Right atrium auricular region (tissue), 2 donors: ENCODE results near the gene PRCC. TPM values are rescaled to one million over a fixed set of nuclear protein-coding genes. Genes with fewer than 3 reads are reported as not detected.

Source experiments
- DNase-seq: peaks from one replicate; pipeline ENCODE4 v3.0.0-alpha.2; 2019; ENCODE audit warnings: low spot score
- H3K27ac ChIP-seq, 2 donors: fragments of 200-600 bp; sonication (generic); 1 replicate in 1 of 2; 2 replicates in 1 of 2; pipeline ENCODE4 v1.5.1; 2016 to 2019
- H3K27me3 ChIP-seq, 2 donors: fragments of 200-600 bp; sonication (generic); one replicate each; pipeline versions ENCODE4 v1.5.1 to v1.6.0; 2017 to 2019
- H3K36me3 ChIP-seq: fragments of 200-600 bp; sonication (generic); one replicate; pipeline ENCODE4 v1.5.1; 2016
- H3K4me1 ChIP-seq, 2 donors: fragments of 200-600 bp; sonication (generic); one replicate each; pipeline versions ENCODE4 v1.5.1 to v1.6.0; 2017 to 2019
- H3K4me3 ChIP-seq, 2 donors: fragments of 200-600 bp; sonication (generic); 1 replicate in 1 of 2; 2 replicates in 1 of 2; pipeline ENCODE4 v1.5.1; 2017 to 2019; ENCODE audit warnings: mild to moderate bottlenecking in 1 of 2, moderate library complexity in 1 of 2
- H3K9me3 ChIP-seq, 2 donors: fragments of 200-600 bp; sonication (generic); one replicate each; pipeline ENCODE4 v1.5.1; 2019
- total RNA-seq, 2 donors: library from RNA; depleted of rRNA; stranded (reverse); fragments of >200 nt; gene quantifications; one replicate each; pipeline ENCODE4 v1.1.0, GENCODE V29; 2016
- TF ChIP-seq, protein P1 (sequence below), 2 donors: fragments of 200-600 bp; sonication (generic); IDR thresholded peaks; one replicate each; pipeline ENCODE4 v1.5.1; 2019; ENCODE audit warnings: antibody characterized with exemption in 2 of 2

PRCC gene
- total RNA-seq, 2 donors from 2014 or later, result 29.8 to 34.3 TPM

DNA sequence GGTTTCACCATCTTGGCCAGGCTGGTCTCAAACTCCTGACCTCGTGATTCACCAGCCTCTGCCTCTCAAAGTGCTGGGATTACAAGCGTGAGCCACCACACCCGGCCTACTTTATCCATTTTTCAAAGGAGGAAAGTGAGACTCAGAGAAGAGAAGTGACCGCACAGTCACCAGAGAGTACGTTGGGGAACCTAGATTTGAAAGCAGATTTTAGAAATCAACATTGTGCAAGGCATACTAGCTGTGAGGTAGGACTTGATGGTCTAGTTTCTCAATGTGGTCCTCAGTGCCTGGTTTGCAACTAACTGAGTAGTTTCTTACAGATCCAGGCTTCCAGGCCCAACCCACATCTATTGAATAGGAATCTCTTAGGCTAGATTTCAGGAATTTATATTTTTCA lies 1.7 kb upstream of the PRCC start:
- Histone ChIP-seq H3K9me3 (no peaks in the 10 kb centered on the region), H3K27ac (peak overlapping the region; percentile 92 to 94), H3K4me1 (peaks cover 0 to 40% of the 10 kb centered on the region in 2 donors), H3K36me3 (peaks cover 4% of the 10 kb centered on the region), H3K27me3 (no peaks in the 10 kb centered on the region), H3K4me3 (no peak overlapping the region)
- TF ChIP-seq, protein P1, sequence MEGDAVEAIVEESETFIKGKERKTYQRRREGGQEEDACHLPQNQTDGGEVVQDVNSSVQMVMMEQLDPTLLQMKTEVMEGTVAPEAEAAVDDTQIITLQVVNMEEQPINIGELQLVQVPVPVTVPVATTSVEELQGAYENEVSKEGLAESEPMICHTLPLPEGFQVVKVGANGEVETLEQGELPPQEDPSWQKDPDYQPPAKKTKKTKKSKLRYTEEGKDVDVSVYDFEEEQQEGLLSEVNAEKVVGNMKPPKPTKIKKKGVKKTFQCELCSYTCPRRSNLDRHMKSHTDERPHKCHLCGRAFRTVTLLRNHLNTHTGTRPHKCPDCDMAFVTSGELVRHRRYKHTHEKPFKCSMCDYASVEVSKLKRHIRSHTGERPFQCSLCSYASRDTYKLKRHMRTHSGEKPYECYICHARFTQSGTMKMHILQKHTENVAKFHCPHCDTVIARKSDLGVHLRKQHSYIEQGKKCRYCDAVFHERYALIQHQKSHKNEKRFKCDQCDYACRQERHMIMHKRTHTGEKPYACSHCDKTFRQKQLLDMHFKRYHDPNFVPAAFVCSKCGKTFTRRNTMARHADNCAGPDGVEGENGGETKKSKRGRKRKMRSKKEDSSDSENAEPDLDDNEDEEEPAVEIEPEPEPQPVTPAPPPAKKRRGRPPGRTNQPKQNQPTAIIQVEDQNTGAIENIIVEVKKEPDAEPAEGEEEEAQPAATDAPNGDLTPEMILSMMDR (IDR thresholded peaks at IDR 0.05), result no peak
- no peak for DNase-seq

DNA sequence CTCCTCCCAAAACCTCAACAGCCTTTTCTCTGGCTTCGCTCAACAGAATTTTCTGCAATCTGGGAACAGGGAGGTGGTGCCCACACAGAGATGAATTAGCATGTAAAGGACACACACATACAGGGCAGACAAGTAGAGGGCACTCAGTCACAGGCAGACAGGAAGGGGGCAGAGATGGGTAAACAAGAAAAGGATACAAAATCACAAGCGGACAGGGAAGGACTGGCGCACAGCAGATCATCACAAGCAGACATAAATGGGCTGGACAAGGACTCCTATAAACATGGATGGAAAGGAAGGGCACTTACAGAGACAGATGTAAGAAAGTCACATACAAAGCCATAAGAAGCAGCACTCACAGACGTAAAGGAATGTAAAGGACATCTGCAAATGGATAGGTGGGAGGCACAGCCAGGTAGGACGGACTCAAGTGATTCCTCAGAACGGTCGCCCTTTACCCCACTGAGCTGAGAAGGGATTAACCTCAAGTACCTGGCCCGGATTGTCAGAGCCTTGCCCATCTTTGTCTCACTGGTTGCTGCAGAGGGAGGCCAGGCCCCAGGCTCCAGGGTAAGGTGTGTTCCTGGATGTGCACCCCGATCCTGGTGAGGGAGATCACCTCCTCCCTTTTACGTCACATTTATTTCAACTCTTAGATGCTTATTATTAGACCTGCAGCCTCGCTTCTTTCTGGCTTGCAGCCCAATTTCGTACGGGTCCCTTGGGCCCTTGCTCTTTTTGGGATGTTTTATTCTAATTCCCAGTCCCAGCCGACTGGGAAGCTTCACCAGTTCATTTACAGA lies 836 bp upstream of the PRCC start:
- Histone ChIP-seq H3K9me3 (no peaks in the 10 kb centered on the region), H3K36me3 (peaks cover 7% of the 10 kb centered on the region), H3K27me3 (no peaks in the 10 kb centered on the region), H3K4me3 (peak overlapping the region; percentile 47 to 88), H3K4me1 (peaks cover 0 to 47% of the 10 kb centered on the region in 2 donors), H3K27ac (peak overlapping the region; percentile 92 to 94)
- DNase-seq, result no peak
- TF ChIP-seq, protein P1 (IDR thresholded peaks at IDR 0.05), result no peak

DNA sequence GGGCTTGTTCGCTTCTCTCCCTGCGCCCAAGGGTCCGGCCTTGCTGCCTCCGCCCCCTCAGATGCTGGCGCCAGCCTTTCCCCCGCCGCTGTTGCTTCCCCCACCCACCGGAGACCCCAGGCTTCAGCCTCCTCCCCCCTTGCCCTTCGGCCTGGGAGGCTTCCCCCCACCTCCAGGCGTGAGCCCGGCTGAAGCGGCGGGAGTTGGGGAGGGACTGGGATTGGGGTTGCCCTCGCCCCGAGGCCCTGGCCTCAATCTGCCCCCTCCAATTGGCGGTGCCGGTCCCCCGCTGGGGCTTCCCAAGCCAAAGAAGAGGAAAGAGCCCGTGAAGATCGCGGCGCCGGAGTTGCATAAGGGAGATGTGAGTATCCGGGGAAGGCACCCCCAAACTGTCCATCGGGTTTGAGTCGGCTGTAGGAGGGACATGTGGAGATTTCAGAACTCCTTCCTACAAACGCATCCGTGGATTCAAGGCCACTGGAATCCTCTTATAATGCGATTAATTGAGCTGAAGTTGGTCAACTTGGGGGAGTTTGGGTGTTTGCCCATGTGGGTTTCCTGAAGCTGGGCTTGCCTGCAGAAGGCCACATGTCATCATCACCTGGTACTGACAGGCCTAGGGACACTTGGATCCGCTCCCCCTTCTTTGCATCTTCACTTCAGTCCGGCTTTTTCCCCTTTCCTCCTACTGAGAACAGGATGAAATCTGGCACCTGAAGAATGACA lies 707 bp downstream of the PRCC start:
- DNase-seq, result no peak
- peaks cover 0 to 62% of the 10 kb centered on the region in 2 donors for H3K4me1 ChIP-seq

DNA sequence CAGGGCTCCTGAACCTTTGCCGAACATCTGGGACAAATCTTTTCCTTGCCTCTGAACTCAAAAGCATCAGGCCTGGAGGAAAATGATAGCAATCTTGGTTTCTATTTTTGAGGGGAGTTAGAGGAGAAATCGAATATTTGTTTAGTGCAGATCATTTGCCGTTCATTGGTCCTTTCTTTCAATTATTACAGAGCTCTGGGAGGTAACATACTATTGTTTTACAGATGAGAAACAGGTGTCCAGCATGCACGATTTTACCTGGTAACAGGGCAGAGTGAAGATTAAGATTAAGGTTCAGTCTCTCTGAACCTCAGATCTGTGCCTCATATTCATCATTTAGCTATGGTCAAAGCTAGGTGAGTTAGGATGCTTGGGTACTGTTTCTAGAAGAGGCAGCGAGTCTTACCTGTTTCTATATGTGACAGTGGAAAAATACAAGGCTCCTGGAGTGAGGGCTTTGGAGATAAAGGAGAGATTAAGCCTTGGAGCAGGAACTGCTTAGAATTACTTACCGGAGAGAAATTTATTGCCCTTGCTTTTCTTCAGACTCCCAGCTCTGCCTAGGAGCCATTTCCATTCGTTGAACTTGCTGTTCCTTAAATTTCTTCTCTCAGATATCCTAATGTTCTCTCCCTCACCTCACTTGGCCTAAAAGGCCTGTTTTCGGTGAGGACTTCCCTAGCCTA lies 1.4 kb downstream of the PRCC start:
- Histone ChIP-seq H3K4me1 (peaks cover 0 to 69% of the 10 kb centered on the region in 2 donors), H3K9me3 (no peaks in the 10 kb centered on the region), H3K36me3 (peaks cover 7% of the 10 kb centered on the region), H3K27me3 (no peaks in the 10 kb centered on the region), H3K27ac (peak overlapping the region; percentile 92 to 94), H3K4me3 (peak overlapping the region; percentile 88 to 98)
- TF ChIP-seq, protein P1 (IDR thresholded peaks at IDR 0.05), result no peak
- no peak for DNase-seq

More for the DNA sequence above, 707 bp downstream of the PRCC start:
- TF ChIP-seq, protein P1 (IDR thresholded peaks at IDR 0.05), result no peak
- Histone ChIP-seq H3K27me3 (no peaks in the 10 kb centered on the region), H3K27ac (peak overlapping the region; percentile 92 to 94), H3K4me3 (peak overlapping the region; percentile 88 to 98), H3K9me3 (no peaks in the 10 kb centered on the region), H3K36me3 (peaks cover 7% of the 10 kb centered on the region)

DNA sequence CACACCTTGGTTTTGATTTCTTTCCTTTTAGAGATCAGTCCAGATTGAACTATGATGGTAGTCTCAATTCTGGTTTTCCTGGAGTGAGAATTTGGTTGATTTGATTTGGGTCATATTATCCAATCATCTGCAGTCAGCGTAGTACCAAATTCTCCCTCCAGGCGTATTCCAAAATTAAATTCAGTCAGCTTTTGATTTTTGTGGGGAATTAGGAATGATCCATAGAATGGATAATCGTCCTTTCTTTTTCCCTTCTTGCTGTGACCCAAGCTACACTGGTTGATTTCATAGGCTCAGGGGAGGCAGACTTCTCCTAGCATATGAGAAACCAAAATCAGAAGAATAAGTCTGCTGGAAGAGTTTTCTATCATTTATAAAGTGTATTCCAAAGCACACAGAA lies 4.9 kb downstream of the PRCC start:
- DNase-seq, result no peak
- Histone ChIP-seq H3K9me3 (no peaks in the 10 kb centered on the region), H3K27ac (peak overlapping the region; percentile 21 to 59), H3K4me3 (no peak overlapping the region), H3K36me3 (peaks cover 7% of the 10 kb centered on the region), H3K4me1 (peaks cover 0 to 68% of the 10 kb centered on the region in 2 donors), H3K27me3 (no peaks in the 10 kb centered on the region)
- TF ChIP-seq, protein P1 (IDR thresholded peaks at IDR 0.05), result no peak
